Endothelial cell of hepatic sinusoid (primary cell): ENCODE results near the gene TFDP1.
"Not testable (repeated sequence)": the region's sequence is repeated elsewhere in the genome, so short reads cannot be mapped to it uniquely, and the experiment has no call there.

Experiments
- in situ Hi-C: cut with HindIII; loops from 2 replicates; pipeline ENCODE4 v1.10.0; 2017; ENCODE audit warnings: low sequenced_read_pairs

TFDP1 gene

GRCh38 chr13:113594066-113594821 lies 9.7 kb downstream of the TFDP1 start:
- in situ Hi-C loops, result not testable (repeated sequence)

- in situ Hi-C loops, result no loop called here
Measured at GRCh38 chr13:113595131-113595530, 10.6 kb downstream of the TFDP1 start.

- in situ Hi-C loops, result no loop called here
Measured at GRCh38 chr13:113596321-113597200, 12.0 kb downstream of the TFDP1 start.

- in situ Hi-C loops, result no loop called here
Measured at GRCh38 chr13:113597391-113598080, 13.0 kb downstream of the TFDP1 start.

- in situ Hi-C loops, result no loop called here
Measured at GRCh38 chr13:113598081-113598410, 13.5 kb downstream of the TFDP1 start.

- in situ Hi-C loops, result no loop called here
Measured at GRCh38 chr13:113598481-113598880, 13.9 kb downstream of the TFDP1 start.

- in situ Hi-C loops, result no loop called here
Measured at GRCh38 chr13:113599391-113599790, 14.8 kb downstream of the TFDP1 start.

GRCh38 chr13:113601166-113602070 lies 16.9 kb downstream of the TFDP1 start:
- in situ Hi-C loops, result no loop called here

GRCh38 chr13:113602291-113602988 lies 17.9 kb downstream of the TFDP1 start:
- in situ Hi-C loops, result no loop called here

- in situ Hi-C loops, result no loop called here
Measured at GRCh38 chr13:113603116-113603710, 18.7 kb downstream of the TFDP1 start.

- in situ Hi-C loops, result no loop called here
Measured at GRCh38 chr13:113604186-113604585, 19.6 kb downstream of the TFDP1 start.

- in situ Hi-C loops, result no loop called here
Measured at GRCh38 chr13:113605461-113605860, 20.9 kb downstream of the TFDP1 start.

GRCh38 chr13:113605866-113606438 lies 21.4 kb downstream of the TFDP1 start:
- in situ Hi-C loops, result no loop called here

- in situ Hi-C loops, result no loop called here
Measured at GRCh38 chr13:113607056-113607888, 22.7 kb downstream of the TFDP1 start.

- in situ Hi-C loops, result no loop called here
Measured at GRCh38 chr13:113607889-113608635, 23.5 kb downstream of the TFDP1 start.

GRCh38 chr13:113608967-113609533 lies 24.5 kb downstream of the TFDP1 start:
- in situ Hi-C loops, result no loop called here

- in situ Hi-C loops, result loop anchor here (10.0 kb wide), 1 partner anchor 45 kb away; no protein-coding TSS in a partner anchor
Measured at GRCh38 chr13:113609616-113610015, 25.1 kb downstream of the TFDP1 start.
